DOHH2 (cell line): ENCODE results near the gene NDUFB5.

Source experiments
- EZH2phosphoT487 ChIP-seq: fragments of 200-600 bp; sonication (generic); IDR thresholded peaks from 2 replicates; pipeline ENCODE4 v1.6.1; 2017; ENCODE audit warnings: borderline replicate concordance, mild to moderate bottlenecking, antibody characterized with exemption, low read length, moderate library complexity, mixed read lengths
- TF ChIP-seq, protein P1 (sequence below): fragments of 200-600 bp; sonication (generic); IDR thresholded peaks from one replicate; pipeline ENCODE4 v1.5.1; 2014; ENCODE audit warnings: antibody characterized with exemption, mild to moderate bottlenecking, low read depth, low read length; ENCODE audit not compliant: poor library complexity, severe bottlenecking

DNA sequence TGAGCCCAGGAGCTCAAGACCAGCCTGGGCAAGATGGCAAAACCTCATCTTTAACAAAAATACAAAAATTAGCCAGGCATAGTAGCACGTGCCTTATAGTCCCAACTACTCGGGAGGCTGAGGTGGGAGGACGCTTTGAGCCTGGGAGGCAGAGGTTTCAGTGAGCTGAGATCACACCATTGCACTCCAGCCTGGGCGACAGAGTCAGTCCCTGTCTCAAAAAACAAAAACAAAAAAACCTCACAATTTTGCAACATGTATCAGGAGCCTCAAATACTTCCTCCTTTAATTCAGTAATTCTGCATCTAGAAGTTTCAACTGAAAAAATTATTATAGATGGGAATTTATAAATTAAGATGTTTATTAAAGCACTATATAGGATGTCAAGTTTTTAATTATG is 1.3 kb upstream of the NDUFB5 start:
- TF ChIP-seq, protein P1, sequence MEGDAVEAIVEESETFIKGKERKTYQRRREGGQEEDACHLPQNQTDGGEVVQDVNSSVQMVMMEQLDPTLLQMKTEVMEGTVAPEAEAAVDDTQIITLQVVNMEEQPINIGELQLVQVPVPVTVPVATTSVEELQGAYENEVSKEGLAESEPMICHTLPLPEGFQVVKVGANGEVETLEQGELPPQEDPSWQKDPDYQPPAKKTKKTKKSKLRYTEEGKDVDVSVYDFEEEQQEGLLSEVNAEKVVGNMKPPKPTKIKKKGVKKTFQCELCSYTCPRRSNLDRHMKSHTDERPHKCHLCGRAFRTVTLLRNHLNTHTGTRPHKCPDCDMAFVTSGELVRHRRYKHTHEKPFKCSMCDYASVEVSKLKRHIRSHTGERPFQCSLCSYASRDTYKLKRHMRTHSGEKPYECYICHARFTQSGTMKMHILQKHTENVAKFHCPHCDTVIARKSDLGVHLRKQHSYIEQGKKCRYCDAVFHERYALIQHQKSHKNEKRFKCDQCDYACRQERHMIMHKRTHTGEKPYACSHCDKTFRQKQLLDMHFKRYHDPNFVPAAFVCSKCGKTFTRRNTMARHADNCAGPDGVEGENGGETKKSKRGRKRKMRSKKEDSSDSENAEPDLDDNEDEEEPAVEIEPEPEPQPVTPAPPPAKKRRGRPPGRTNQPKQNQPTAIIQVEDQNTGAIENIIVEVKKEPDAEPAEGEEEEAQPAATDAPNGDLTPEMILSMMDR: no peak
- no peak for TF ChIP-seq EZH2phosphoT487
